GM12892 (cell line): ENCODE data around the gene ADO.

ENCODE experiments used
- POLR2A ChIP-seq: IDR thresholded peaks from 2 replicates; pipeline ENCODE4 v1.6.1; 2011; ENCODE audit warnings: low read depth, low read length, control low read depth
- POLR2AphosphoS5 ChIP-seq: IDR thresholded peaks from 2 replicates; pipeline ENCODE4 v1.6.1; 2011; ENCODE audit warnings: low read depth, low read length, control low read depth
- TAF1 ChIP-seq: IDR thresholded peaks from 2 replicates; pipeline ENCODE4 v1.6.1; 2011; ENCODE audit warnings: low read depth, mild to moderate bottlenecking, control low read depth, low read length, borderline replicate concordance

GRCh38 chr10:62847433-62847832 lies 42.9 kb downstream of the ADO start:
- TF ChIP-seq POLR2AphosphoS5, result no peak
- no peak for TF ChIP-seq POLR2A
- no peak for TF ChIP-seq TAF1
